GM19025 (cell line): ENCODE data around the gene SDCBP2.

ENCODE experiments used
- ATAC-seq: cut with Tn5 transposase; IDR thresholded peaks from one replicate; pipeline ENCODE4 v1.9.1; 2021; ENCODE audit warnings: mild to moderate bottlenecking, low read depth, moderate library complexity; ENCODE audit not compliant: unreplicated experiment

Gene SDCBP2

DNA sequence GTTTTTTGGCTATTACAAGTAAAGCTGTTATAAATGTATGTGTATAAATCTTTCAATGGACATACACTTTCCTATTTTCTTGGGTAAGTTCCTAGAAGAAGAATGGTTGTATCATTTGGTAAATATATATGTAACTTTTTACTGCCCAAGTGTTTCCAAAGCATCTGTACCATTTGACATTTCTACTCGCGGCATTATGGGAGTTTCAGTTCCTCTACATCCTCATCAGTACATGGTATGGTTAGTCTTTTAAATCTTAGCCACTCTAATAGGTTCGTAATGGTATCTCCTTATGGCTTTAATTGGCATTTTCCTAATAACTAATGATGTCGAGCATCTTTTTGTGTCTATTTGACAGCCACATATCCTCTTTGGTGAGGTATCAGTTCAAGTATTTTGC, 49.9 kb downstream of the SDCBP2 start:
- no peak for ATAC-seq

DNA sequence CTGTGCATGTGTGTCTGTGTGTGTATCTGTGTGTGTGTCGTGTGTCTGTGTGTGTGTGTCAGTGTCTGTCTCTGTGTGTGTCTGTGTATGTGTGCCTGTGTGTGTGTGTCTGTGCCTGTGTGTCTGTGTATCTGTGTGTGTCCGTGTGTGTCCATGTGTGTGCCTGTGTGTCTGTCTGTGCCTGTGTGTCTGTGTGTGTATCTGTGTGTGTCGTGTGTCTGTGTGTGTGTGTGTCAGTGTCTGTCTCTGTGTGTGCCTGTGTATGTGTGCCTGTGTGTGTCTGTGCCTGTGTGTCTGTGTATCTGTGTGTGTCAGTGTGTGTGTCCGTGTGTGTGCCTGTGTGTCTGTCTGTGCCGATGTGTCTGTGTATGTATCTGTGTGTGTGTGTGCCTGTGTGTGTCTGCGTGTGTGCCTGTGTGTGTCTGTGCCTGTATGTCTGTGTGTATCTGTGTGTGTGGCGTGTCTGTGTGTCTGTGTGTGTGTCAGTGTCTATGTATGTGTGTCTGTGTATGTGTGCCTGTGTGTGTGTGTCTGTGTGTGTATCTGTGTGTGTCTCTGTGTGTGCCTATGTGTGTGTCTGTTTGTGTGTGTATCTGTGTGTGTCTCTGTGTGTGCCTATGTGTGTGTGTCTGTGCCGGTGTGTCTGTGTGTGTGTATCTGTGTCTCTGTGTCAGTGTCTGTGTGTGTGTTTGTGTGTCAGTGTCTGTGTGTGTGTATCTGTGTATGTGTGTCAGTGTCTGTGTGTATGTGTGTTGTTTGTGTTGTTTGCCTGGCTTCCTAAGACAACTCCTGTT, 51.2 kb downstream of the SDCBP2 start:
- no peak for ATAC-seq

DNA sequence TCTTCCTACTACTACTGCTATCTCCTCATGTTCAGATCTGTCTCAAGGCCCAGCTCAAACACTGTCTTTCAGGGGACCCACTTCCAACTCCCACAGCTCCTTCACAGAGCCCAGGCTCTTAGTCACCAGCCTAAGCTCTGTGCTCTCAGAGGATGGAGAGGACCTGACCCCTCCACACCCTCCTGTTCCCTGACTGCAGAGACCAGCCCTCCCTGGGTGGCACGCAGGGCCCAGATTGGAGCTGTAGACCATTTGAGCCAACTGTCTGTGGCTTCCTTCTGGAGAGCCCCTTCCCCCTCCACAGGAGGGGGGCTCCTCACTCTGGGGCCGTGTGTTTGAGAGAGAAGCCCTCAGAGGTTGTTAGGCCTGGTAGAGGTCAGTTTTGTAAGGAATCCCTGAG, 53.0 kb downstream of the SDCBP2 start:
- ATAC-seq: no peak

DNA sequence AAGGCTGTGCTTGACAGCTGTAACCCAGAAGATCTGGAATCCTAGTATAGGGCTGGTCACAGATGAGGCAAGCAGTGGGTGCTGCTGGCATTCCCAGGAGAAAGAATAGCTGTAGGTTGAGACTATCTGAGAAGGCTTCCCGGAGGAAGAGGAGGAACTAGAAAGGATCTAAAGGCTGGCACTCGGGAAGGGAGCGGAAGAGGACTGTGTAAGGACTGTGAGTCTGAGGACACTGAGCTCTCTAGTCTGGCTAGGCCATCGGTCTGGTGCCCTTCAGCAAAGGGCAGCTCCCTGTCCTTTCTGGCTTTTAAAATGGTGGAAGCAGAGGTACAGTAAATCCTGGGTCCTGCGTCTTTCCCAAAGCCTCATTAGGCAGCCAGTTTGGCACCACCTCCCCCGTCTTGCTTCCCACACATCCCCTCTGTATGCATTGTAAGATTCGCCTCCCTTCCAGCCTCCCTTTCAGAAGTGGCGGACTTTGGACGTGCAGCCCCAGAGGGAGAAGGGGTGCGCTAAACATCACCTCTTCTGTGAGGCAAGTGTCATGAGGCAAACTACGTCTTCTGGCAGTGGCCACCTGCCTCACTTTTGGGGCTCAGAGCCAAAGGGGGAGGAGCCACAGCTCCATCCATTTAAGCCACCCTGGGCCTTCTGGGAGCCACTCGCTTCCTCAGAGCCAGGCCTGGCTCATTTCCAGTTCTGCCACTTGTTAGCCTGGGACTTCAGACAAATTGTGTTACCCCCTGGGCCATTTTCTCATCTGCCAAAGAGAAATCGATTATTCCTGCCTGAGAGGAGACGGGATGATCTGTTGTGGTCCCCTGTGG, 54.2 kb downstream of the SDCBP2 start:
- no peak for ATAC-seq

DNA sequence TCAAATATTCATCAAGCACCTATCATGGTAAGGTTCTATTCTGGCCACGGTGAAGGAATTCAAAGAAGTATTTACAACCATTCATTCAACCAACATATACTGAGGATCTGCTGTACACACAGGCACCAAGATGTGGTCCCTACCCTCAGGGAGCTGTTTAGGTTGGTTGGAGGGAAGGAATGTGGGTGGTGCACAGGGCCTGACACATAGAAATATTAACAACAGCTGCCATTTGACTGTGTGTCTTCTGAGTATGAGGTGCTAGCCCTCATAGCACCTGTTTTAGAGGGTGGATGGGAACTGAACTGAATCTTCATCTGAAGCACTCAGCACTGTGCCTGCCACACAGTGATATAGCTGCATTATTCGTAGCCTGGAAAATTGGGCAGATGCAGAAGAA, 55.6 kb downstream of the SDCBP2 start:
- ATAC-seq: no peak

DNA sequence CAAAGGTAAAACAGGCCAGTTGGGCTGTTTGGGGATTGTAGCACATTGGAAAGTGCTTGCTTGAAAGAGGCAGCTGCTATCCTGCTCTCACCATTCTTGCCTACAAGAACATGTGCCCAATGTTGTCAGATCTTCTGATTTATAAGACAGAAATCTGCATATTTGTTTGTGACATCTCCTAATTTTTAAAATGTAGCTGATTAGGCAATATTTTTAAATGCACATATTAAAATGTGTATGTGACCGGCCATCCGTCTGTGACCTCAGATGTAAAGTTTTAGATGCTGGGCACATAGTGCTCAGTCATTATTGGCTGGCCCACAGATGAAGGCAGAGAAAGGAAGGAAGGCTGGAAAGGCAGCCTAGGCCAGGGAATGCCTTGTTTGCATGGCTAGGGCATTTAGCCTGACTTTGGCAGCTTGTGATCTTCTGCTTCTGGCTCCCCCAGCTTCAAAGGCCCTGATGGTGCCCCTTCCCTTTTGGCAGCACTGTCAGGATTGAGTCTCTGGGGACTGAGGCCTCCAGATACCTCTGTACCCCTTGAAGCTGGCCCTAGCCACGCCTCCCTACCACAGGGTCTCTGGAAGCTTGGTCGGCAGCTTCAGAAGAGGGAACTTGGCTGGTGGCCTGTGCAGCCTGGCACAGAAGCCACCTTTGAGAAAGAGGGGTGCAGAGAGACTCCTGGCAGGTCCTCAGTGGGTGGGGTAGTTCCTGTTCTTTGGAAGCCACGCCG, 56.4 kb downstream of the SDCBP2 start:
- ATAC-seq: no peak

DNA sequence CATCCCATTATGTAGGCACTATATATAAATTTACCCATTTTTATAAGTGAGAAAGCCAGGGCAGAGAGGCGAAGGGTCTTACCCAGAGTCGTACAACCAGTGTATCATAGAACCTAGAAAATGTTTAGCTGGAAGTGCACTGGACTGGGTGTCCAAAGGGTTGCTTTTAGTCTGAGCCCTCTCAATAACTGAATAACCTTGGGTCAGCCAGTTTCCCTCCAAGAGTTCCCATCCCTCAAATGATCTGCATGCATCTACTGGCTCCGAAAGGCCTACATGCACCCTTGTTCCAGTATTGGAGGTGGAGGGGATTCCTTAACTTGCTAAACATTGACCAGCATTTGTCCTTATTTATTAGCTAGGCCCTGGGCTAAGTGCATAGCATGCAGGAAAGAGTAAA, 59.1 kb downstream of the SDCBP2 start:
- ATAC-seq: no peak

DNA sequence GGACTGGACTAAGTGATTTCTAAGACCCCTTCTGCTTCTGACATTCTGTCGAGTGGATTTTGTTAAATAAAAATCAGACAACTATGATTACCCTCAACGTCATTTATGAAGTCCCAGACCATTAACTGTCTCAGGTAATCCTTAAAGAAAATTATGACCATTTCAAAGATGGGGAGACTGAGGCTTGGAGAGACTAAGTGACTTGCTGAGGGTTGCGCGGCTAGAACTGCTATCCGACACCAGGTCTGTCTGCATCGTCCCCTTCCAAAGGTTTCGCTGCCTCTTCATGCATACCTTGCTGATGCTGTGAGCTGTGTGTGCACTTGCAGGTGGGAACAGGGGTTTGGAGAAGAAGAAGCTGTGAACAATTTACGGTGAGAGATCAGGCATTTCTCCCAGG, 59.7 kb downstream of the SDCBP2 start:
- ATAC-seq: no peak

DNA sequence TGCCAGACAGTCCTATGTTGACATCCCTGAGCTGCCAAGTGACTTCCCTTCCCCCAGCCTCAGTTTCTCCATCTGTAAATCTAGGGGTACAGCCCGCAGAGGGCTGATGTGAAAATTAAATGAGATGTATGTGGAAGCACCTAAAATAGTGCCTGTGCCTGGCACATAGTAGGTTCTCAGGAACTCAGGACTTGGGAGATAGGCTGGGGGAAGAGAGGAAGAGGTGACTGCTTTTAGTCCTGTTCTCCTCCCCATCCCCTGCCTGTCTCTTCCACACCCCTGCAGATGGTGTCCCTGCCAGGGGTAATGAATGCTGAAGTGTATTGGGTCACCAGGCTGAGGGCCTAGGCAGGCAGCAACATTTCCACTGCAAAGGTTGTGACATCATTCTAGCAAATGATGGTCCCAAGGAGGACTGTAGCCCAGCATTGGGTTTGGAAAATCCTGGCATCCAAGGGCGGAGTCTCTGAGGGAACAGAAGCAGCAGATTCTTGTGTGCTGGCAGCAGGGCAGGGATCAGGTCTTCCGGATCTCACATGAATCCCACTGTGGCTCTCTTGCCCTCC, 61.0 kb downstream of the SDCBP2 start:
- ATAC-seq: no peak

DNA sequence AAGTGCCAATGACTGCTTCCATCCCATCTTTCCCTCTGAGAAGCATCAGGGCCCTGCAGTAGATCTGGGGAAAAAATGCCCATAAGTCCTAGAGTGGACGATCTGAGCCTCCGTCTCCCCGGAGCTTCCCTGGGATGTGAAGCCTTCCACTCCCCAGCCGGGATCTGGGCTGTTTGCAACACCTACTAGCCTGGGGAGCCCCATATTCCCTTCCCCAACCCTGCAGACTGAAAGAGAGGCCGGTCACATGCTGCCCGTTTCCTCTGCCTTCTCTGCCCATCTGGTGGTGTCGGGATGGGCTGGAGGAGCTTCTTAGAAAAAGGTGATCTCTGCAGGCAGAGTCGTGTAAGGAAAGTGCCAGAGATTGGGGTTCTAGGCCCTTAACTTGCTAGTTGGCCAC, 61.8 kb downstream of the SDCBP2 start:
- ATAC-seq: no peak

DNA sequence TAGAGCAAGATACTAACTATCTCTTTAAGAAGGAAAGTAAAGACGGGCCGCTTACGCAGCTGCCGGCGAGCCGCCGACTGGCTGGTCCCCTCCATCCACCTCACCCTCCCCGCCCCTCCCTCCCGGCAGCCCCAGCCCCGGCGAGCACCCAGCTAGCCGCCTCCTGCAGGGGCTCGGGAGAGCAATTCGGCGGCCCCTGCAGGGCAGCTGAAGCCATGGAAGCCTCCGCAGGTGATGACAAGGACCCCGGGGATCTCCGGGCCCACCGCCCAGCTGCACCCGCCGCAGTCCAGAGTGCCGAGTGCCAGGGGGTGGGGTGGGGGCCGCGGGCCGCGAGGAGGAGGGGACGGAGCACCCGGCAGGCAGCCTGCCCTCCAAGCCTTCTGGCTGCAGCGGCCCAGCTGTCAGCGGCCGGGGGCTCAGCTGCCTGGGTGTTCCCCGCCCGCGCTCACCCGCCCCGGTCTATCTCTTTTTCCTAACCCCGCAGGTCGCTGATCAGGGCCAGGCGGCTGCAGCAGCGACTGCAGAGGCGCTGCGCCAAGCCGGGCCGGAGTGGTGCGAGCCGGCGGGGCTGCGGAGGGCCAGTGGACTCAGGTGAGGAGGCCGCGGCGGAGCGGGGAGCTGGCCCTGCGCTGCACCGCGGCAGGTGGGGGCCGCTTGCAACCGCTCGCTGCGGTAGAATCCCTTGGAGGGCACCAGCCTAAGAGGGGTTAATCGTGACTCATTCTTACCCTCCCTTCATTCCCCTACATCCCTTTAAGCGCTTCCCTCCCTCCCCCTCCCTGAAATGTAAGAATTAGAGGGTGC, 62.6 kb downstream of the SDCBP2 start, which contains the start of gene SNPH:
SNPH (plus strand) TSS at position 128 of the 807 bp plus-strand sequence. CDS start 29,946 bp downstream, outside the sequence.
- ATAC-seq: no peak

DNA sequence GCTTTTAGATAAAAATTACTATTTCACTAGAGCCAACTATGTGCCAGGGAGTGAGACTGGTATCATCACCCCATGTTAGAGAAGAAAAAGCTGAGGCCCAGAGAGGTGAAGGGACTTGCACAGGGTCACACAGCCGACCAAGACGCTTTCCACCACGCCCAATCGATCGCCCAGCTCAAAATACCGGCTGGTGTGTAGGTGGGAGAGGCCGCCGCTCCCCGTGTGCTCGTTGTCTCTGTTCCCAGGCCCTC, 63.1 kb downstream of the SDCBP2 start:
- ATAC-seq: no peak

DNA sequence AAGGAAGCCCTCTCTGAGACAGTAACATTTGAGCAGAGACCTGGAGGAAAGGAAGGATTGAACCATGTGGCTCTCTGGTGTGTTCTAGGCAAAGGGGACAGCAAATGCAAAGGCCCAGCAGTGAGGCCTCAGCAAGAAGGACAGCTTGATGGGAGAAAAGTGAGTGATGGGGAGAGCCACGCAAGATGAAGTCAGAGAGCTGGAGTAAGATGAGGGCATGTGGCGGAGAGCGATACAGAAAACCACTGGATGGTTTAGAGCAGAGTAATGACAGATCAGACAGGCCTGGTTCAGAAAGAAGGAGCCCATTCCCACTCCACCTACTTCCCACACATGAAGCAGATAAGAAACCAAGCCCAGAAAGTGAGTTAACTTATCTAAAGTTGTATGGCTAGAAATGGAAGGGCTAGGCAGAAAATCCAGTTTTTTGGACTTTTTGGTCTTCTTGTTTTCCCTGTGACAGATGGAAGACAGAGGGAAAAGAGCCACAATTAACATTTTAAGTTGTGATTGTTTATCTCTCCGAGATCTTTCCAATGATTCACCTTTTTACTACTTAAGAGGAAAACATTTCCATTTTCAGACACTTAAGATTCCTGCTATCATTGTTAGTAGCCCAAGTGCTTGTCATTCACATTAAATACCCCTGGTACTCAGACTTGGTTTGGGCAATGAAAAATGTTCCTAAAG, 63.6 kb downstream of the SDCBP2 start:
- ATAC-seq: no peak

DNA sequence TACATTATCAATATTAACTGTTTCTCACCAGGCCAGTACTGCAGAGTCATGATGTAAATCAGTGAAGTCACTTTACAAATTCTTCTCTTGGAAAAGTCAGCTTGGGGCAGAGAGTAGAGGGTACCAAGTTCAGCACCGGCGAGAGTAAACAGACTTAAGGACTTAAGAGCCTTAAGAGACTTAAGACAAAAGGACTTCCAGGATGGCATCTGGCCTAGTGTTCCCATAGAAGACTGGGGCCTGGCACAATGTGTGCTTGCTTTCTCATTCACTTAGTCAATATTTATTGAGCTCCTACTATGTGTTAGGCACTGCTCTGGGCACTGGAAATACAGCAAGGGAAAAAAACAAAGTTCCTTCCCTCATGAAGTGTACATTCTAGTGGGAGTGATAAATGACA, 64.2 kb downstream of the SDCBP2 start:
- ATAC-seq: no peak

DNA sequence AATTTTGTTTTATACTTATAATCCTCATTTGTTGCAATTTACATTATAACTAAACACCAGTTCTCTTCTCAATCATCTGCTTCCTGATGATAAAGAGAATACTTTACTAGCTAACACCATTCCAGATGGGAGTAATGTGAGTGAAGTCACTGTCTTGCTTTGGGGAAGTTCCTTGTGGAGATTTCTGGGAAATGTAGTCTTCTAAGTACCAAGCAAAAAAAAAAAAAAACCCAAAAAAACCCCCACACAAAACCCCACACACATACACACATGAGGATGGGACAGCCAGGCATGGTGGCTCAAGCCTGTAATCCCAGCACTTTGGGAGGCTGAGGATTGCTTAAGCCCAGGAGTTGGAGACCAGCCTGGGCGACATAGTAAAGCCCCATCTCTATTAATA, 65.1 kb downstream of the SDCBP2 start:
- ATAC-seq: no peak
